NCI-H146 treated with DMSO at 0.1 percent for 48 hours (cell line): ENCODE measurements around the gene MSH2.

Experiments
- DNase-seq: peaks from one replicate; lab custom pipeline; 2025; ENCODE audit not compliant: unreplicated experiment; lab: John Stamatoyannopoulos, UW

MSH2 gene

DNA sequence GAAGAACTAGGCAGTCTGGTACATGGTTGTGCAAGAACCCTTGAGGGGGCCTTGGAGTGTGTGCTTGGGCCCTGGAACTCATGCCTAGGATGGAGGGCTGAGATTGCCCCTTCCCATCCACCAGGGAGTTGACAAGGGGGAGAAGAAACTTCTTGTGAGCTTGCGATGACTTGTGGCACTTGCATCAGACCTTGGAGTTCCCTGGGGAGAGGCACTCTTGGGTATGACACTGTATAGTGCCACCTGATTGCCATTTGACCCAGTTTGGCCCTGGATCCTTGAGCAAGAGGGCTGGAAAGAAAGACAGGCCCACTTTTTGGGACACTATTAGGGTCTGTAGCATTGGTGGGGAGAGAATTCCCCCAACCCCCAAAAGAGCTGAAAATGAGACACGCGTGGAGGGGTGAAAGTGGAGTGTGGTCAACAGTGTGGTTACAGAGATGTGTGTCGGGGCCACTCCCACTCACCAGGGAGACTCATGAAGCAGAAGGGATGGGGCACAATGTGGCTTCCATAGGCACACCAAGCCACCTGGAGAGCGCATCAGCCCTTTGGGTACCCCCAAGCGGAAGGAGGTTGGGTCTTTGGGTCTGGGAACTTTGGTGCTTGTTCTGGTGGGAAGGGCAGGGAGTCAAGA lies 101.3 kb downstream of the MSH2 start:
- DNase-seq, result no peak

DNA sequence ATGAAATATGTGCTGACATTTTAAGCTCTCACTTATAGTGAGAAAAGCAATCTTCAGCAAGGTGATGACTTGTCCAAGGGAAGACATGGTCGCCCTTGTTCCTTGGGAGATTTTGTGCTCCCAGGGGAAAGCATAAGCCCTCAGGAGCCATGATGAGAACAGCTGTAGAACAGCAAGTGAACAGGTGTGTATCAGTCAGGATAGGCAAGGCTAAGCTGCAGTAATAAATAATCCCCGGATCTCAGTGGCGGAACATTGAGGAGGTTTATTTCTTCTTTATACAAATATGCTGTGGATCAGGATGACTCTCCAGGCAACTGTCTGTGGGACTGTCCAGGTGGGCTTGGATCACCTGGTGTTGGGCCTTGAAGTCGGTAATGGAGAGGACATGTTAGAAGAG lies 103.1 kb downstream of the MSH2 start:
- no peak for DNase-seq

DNA sequence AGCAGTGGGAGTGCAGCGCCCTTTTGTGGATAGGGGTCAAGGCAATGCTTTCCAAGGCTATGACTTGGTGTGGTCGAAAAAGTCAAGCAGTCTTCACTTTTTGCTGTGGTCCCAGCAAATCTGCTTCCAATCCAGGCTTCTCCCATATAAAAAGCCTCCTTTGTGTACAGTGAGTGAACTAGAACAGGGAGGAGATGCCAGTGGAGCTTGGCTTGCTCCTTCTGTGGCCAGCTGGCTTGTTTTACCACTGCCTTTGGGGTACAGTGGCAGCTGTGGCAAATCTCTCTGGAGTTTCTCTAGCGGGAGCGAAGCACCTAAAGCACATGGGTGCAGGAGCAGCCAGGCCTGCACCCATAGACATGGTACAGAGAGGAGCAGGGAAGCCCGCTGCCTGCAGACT lies 103.5 kb downstream of the MSH2 start:
- no peak for DNase-seq

DNA sequence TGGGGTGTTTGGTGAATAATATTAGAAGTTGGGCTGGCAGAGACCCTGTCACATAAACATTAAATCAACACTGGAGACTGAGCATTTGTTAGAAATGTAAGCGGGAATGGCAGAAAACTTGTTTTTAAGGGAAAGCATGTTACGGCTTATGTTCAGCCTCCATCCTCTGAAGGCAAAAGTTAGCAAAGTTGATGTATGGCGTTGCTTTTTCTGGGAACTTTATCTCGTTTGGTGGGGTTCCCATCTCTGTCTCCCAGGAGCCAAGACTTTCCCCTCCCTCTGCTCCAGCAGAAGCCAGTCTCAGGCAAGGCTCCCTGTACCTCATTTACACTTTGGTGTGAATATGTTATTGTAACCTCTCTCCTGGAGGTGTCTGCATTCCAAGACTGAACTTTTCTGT lies 105.1 kb downstream of the MSH2 start:
- DNase-seq, result no peak

DNA sequence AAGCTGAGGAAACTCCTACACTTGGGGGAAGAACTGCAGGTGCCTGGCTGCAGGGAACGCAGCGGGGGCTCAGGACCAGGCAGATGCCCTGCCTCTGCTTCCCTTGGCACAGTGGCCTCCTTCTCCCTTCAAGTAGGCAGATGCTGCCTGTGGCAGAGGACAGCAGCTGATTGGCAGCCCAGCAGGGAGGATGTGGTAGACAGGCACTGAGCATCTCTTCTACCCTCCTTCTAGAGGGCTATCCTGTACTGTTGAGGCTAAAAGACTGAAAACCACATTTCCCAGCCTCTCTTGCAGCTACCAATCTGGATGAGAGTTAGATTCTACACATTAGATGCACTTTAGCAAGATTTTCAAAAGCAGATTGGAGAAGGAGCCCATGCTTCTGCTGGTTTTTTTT lies 105.7 kb downstream of the MSH2 start:
- DNase-seq, result no peak

DNA sequence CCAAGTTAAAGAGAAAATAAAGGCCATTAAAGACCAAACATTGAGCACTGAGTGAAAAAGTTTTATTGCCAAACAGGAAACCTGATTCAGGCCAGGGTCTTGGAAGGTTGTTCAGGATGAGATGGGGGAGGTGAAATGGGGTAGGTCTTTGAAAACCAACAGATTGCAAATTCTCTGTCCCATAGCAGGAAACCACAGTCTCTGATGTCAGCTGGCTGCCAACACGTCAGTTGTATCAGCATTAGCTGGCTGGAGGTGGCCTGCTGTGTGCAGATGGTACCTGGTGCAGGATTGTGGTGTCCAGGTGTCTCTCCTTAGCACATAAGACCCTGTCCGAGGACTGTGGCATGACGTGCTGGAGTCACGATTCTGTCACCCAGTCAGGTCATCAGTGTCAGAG lies 106.3 kb downstream of the MSH2 start:
- DNase-seq, result no peak

DNA sequence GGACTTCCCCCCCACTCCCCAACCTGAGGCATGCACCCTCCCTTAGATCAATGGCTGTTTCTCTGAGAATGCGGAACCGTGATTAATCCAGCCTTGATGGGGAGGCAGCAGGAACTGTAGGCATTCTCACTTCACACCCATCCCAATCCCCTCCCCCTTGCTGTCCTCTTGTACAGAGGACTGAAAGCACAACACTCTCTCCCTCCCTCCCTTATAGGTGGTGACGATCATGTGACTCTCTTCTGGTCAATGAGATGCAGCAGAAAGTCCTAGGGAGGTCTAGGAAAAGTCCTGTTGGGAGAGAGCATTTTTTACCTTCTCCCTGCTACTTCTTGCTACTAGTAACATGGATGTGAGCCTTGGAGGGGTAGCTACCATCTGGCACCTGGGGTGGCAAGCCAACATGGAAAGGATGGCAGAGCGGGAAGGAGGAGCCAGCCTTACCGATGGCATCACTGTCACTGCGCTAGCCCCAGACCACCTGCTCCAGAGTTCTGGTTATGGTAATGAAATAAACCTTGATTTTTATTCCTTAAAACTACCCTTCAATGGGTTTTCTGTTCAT lies 106.9 kb downstream of the MSH2 start:
- no peak for DNase-seq

DNA sequence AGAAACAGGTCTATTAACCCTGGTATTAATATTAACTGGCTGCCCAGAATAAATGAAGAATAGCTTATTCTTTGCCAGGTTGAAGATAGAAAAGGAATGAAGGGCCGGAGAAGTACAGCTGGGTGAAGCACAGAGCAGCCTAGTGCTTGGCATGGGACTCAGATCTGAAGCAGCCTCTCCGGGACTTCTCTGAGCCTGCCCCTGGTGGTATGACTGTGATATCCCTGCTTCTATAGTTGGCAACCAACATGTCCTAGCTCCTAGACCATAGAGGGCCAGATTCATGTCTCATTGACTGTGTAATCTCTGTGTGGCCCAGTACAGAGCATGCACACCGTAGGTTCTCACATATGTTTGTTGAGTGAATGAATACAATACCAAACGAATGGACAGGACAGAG lies 107.8 kb downstream of the MSH2 start:
- no peak for DNase-seq

DNA sequence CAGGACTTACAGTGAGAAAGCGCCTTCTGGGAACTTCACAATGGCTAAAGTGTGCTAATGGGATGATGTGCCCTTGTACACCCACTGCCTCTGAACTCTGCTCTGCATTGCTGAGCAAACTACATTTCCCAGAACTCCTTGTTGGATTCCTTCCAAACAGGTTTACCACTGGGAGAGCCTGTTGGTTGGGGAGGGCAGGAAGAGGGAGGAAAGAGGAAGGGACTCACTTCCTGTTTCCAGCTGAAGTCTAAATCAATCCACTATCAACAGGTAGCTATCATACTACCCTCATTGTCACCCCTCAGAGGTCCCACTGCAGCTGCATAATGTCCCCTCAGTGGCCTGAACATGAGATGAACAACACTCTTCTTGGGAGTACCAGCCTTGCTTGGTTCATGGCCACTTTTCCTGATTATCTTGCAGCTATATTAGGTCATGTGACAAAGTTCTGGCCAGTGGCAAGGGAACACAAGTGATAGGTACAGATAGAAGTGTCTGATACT lies 109.7 kb downstream of the MSH2 start:
- DNase-seq, result no peak

DNA sequence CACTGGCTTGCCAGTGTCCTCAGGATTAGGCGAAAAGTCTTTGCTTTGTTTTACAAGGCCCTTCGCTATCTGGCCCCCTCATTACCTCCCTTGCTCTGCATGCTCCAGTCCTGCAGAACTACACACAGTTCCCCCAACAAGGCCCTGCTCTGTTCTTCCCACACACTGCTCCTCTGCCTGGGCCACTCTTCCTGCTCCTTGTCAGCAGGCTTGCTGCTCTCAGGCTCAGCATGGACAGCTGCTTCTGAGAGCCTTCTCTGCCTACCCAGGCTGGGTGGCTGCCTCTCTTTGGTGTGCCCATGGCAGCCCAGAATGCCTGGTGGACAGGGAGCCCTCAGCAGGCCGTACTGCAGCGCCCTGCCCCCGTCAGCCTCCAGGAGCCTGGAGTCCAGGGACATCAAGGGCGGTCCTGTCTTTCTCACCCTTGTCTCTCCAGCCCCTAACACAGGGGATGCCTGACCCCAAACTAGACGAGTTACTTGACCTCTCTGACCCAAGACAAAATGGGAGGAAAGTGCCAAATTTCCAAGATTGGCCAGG lies 111.1 kb downstream of the MSH2 start:
- no peak for DNase-seq

DNA sequence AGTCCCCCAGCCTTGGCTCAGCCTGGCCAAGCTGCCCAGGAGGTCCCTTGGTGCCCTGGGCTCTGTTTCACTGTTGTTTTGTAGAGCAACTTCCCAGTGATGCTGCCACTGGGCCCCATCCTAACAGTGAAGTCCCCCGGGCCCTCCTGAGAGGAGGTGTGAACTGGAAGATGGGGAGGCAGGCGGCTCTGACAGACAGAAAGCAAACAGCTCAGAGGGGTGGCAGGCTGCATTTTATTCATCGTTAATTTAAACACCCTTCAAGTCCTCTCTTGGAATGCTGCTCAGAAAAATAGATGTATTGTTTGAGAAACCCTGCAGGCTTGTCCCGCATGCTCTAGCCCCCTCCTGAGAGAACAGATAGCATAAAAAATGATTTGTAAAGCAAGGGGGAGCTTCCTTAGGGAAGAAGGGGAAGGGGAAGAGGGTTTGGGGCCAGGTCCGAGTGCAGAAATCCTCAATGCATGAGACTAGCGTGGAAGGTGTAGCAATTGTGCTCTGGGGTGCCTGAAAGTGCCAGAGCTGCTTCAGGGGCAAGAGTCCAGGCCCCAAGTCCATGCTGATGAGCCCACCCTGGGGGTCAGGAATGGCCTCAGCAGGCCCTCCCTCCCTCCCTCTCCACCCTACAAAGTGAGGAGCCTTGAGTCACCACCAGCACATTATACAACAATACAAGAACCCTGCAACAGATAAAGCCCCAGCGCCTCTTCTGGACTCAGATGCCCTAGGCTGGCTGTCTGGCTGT lies 113.6 kb downstream of the MSH2 start:
- no peak for DNase-seq

DNA sequence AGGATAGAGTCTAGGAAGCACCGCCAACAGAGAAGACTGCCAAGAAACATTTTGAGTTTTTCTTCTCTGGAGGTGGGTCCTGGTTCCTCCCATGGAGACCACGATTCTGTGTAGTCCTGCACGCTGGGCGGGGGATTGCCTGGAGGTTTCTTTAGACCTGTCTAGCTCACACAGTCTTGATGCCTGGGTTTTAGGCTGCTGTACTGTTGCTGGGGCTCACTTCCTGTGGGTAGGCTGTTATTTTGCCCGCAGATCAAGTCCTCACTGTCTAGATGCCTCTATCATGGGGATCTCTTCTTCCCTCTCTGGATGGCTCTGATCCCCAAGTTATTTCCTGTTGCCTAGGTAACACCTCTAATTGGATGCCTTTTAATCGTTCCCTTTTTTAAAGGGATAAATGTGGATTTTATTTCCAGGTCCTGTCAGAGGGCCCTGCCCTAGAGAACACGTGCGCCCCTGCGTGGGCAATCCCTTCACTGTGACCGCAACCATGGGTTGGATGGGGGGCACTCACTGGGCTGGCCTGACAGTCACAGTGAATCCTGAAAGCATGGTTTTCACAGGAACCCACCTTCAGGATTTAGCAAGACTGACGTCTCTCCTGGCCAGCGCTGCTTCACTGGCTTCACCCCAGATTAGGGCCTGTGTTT lies 115.7 kb downstream of the MSH2 start:
- DNase-seq, result no peak

DNA sequence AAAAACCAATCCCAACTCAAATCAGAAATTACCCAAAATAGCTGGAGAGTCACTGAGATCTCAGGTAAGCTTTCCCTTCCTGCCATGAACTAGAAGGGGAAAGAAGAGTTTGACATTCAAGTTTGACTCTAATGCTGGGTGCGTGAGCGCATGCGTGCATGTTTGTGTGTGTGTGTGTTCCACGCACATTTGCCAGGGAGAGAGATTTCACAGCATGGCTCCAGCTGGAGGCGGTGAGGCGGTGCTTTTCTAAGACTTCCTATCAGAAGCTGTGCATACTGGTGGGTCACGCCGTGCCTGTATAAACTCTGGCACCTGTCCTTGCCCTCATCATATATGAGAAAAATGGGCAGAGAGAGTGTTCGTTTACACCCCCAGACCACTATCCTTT lies 116.2 kb downstream of the MSH2 start:
- DNase-seq, result no peak

DNA sequence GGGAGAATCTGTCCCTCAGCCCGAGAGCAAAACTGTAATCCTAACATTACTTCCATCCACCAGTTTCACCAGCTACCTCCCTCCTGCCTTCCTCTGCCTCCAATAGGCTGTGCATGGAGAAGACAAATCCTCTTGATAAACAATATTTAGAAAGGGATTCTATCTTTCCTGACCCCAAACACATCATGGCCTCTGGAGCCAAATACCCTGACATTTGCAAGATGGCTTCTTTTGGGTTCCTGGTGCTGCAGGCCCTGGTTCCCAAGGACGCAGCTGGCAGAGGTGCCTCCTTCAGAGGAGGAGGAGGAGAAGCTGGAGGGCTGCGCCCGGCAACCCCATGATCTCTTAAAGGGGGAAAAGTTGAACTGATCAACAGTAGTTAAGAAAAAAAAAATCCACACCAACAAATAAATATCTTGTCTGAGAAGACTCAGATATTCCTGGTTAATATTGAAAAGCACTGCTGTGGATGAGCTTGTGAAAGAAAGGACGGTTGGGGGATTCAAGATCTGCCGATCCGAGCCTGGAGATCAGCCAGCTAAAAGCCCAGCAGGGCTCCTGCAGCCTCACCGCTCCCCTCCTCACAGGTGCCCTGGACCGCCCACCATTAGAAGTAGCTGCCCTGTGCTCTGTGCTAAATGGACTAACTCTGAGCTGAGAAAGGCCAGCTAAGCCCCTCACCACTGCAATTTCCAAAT lies 116.8 kb downstream of the MSH2 start:
- DNase-seq, result no peak

DNA sequence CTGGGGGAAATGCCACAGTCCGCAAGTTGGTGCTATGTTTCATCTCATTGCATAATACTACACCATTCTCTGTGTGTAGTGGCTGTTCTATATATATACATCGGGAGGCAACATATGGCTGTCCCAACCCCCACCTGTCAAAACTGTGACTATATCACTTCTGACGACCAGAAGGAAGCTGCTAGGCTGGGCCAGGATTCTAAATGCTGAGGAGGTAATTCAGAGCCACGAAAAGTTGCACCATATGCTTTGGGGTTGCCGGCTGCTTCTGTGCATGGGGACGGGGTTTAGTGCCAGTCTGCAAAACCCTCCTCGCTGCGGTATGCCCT lies 117.3 kb downstream of the MSH2 start:
- no peak for DNase-seq

DNA sequence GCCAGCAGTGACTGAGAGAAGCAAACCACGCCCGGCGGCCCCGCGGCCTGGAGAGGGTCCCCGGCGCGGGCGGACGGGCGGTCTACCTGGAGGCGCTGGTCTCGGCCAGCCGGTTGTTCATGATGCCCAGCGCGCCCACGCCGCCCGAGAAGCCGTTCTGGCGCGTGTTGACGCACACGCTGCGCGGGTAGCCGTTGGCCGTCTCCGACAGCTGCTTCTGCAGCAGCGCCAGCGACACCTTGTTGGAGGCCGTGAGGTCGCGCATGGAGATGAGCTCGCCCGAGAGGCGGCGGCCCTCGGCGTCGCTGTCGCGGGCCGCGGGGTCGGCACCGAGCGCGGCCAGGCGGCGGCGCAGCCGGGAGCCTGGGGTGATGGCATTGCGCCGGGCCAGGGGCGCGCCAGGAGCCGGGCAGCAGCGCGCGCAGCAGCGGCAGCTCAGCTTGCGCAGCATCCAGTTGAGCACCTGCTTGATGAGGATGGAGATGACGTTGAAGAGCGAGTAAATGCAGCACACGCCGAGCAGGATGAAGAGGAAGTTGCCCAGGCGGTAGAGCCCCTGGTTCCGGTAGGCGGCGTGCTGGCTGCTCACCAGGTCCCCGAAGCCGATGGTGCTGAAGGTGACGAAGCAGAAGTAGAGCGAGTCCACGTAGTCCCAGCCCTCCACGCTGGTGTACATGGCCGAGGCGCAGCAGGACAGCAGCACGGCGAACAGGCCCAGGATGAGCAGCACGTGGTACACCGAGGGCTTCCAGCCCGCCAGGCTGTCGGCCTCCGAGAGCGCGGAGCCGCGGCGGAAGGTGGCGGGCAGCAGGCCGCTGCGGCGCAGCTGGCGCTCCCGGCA lies 118.1 kb downstream of the MSH2 start:
- DNase-seq, result peak; percentile 57

DNA sequence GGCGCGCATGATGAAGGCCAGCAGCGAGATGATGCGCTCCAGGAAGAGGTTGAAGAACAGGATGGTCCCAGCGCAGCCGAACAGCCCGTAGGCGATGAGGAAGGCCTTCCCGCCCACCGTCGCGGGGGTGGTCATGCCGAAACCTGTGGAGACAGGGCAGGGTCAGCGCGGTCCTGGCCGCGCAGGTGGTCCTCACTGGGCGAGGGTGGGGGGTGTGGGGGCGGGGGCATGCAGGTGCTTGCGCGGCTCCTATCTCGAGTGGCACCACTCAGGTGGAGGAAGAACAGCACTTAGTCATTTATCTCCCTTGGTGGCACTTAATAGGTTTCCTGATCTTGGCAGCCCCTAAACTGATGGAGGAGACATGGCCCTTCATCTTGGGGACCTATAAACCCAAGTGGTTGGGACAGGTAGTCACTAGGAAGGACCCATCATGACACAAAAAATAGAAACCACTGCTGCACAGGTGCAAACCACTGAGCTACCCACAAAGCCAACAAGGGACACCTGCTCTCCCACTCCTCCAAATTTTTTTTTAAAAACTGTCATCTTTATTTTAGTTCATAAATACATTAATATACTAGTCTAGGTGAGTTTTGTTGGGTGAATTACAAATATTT lies 118.8 kb downstream of the MSH2 start:
- peak; percentile 51 for DNase-seq

DNA sequence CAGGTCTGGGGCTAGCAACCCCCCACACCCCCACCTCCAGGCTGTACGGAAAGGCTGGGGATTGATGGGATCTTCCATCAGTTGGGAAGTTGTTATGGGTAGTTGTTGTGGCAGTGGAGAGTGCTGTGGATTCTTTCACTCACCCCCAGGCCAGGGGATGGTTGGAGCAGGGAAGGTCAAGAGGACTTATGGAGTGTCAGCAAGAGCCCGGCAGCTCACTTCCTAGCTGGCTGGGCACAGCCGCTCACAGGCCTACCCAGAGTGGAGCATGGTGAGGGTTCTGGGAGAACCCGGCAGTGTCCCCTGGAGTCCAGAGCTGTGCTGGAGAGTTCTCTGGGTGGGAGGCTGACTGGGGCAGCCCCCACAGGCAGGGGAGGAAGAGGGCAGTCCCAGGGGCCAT lies 122.2 kb downstream of the MSH2 start:
- DNase-seq, result no peak

DNA sequence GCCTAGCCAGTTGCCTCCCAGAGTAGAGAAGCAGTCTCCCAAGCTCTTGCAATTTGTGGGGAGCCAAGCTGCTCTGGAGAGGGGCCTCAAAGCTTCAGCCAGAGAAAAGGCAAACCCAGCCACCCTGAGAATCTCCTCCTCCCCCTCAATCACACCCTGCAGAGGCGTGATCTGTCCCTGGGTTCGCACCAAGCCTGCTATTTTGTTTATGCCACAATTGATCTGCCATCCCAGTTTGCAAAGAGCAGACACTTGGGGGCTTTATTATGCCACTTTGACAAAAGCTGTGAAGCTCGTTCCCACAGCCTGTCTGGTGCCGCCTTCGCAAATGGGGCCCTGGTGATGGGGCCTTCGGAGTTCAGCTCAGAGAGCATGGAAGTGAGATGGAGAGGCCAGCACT lies 125.5 kb downstream of the MSH2 start:
- no peak for DNase-seq

DNA sequence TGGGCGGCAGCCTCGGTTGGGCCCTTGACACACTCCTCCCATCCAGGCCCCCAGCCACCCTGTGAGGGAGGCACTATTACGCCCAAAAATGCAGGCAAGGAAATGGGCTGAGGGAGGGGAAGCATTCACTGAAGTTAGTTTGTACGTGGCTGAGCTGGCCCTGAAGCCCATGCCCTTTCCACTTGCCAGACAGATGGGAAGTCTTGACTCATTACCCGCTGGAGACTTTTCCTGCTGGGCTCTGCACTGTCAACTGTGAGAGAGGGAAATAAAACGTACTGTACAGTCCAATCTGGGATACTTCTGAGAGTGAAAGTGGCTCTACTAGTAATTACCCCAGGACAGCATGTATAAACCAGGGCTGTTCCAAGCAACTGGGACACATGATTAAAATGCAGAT lies 125.9 kb downstream of the MSH2 start:
- no peak for DNase-seq
